Measurements from ENCODE around the gene KRT82.

DNA sequence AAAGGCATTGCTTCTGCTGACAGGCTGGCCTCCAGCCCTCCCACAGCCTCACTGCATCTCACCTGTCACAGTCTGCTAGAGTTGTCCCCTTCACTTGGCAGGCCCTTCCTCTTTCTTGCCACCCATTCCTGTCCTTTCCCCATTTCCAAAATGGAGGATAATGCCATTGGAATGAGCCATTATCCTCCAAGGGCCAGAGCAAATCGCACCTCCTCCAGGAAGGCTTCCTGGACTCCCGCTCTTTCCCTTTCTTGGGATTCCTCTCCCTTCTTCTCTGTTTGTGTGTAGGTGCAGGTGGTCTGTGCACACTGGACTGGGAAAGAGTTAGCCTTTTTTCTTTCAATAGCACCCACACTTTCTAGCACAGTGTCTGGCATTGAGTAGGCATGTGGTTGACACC lies 3.8 kb downstream of the KRT82 start:
- TF ChIP-seq CREB1 (IDR thresholded peaks at IDR 0.05): no peak
- TF ChIP-seq JUND (IDR thresholded peaks at IDR 0.05; ENCODE audit: low read length): no peak
- no peak for TF ChIP-seq EZH2 (IDR thresholded peaks at IDR 0.05; ENCODE audit: low read depth, low read length, severe bottlenecking)
- TF ChIP-seq, protein P1, sequence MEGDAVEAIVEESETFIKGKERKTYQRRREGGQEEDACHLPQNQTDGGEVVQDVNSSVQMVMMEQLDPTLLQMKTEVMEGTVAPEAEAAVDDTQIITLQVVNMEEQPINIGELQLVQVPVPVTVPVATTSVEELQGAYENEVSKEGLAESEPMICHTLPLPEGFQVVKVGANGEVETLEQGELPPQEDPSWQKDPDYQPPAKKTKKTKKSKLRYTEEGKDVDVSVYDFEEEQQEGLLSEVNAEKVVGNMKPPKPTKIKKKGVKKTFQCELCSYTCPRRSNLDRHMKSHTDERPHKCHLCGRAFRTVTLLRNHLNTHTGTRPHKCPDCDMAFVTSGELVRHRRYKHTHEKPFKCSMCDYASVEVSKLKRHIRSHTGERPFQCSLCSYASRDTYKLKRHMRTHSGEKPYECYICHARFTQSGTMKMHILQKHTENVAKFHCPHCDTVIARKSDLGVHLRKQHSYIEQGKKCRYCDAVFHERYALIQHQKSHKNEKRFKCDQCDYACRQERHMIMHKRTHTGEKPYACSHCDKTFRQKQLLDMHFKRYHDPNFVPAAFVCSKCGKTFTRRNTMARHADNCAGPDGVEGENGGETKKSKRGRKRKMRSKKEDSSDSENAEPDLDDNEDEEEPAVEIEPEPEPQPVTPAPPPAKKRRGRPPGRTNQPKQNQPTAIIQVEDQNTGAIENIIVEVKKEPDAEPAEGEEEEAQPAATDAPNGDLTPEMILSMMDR (IDR thresholded peaks at IDR 0.05; ENCODE audit: control extremely low read depth in 1 of 3, insufficient read depth in 1 of 3, low read depth in 1 of 3, low read length in 3 of 3): no peak
- TF ChIP-seq GABPA (IDR thresholded peaks at IDR 0.05; ENCODE audit: borderline replicate concordance, insufficient read depth, low read length): no peak
- no peak for TF ChIP-seq ZNF274 (IDR thresholded peaks at IDR 0.05; ENCODE audit: borderline replicate concordance, extremely low read depth, low read length)
